ENCODE results near the gene RPL21.
"Not testable (repeated sequence)": the region's sequence is repeated elsewhere in the genome, so short reads cannot be mapped to it uniquely, and the experiment has no call there.

The RPL21 gene

GRCh38 chr13:27259831-27260230, 8.5 kb downstream of the RPL21 start:
- DNase-seq = no peak

DNA sequence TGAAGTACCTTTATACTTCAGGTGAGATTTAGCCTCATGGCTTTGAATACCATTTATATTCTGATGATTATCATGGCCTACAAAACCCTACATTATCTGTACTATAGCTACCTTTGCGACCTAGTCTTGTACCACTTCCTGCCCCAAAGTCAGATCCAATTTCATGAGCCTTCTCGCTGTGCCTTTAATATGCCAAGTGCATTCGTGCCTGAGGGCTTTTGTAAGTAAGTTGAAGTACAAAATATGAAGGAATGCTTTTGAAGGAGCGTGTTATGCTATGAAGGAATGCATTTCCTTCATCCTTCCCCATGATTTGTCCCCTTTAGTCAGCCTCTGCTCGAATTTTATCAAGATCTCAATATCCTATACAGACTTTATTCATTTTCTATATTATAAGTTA, 10.0 kb downstream of the RPL21 start:
- no peak for DNase-seq

GRCh38 chr13:27263438-27263837, 12.1 kb downstream of the RPL21 start:
- DNase-seq = no peak

- DNase-seq = no peak
These were observed 12.8 kb downstream of the RPL21 start for GRCh38 chr13:27264181-27264580.

DNA sequence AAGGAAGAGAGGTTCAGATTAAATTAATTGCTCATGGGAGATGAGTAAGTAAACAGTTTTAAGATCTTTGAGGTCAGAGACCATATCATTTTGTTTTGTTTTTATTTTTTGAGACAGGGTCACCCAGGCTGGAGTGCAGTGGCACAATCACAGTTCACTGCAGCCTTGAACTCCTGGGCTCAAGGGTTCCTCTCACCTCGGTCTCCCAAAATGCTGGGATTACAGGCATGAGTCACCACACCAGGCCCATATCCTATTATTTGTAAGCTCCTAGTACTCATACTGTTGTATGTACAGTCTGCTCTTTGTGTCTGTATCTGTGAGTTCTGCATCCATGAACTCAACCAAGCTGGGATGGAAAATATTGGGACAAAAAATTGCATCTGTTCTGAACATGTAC, 13.3 kb downstream of the RPL21 start:
- no peak for DNase-seq

DNA sequence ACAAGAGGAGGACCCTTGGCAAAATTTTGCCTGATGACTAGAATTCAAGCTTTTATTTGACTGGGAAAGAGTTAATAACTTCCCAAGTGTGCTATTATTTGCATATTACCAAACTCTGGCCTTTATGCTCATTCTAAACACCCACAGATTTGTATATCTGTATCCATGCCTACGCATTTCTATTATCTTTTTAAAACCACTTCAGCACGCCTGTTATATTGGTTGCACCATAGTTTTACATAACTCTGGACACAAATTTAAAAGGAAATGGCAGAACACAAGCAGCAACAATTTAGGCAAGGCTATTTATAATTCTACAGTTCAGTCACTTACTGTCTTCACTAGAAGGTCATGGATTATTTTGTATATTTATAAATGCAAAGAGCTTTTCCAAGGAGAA, 15.6 kb downstream of the RPL21 start:
- no peak for DNase-seq

GRCh38 chr13:27267596-27267995, 16.2 kb downstream of the RPL21 start:
- DNase-seq = no peak

GRCh38 chr13:27269114-27269665, 17.8 kb downstream of the RPL21 start:
- DNase-seq = no peak

DNA sequence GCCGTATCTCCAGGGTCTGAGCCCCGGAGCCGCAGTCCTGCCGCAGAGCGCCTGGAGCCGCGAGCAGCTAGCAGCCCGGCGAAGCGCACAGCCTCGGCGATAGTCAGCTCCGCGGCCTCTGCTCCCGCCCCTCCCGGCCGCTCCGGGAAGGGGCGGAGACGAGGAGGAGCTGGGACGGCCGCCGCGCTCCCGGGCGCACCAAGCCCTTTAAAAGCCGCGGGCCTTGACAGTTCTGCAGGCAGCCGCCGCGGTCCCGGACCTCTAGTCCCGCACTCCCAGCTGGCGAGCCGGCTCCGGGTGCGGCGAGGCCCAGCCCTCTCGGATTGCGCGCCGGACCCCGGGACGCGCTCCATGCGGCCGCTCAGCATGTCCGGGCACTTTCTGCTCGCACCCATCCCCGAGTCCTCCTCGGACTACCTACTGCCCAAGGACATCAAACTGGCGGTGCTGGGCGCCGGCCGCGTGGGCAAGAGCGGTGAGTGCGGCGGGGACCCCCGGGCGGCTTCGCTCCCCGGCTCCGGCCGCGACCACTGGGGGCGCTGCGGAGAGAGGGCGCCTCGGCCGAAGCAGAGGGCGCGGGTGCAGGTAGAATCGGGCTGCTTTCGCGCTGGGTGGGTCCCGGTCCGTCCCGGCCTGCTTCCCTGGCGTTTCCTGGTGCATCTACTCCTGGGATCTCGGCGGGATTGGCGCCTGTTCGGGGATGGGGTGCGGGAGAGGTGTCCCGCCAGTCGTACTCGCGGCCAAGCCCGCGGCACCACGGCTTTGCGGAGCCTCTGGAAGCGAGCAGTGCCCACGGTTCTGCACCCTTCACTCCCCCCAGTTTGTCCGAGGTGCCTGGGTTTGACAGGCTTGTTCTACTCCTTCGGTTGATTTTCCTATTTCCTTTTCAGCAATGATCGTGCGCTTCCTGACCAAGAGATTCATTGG, 19.5 kb downstream of the RPL21 start, which contains the start of gene RASL11A:
Gene RASL11A, plus strand, starts transcription at position 237 of the 927 bp plus-strand sequence. Its CDS starts 115 bp downstream, at position 352.
- peak; percentile 54 for DNase-seq

- no peak for DNase-seq
These were observed 20.3 kb downstream of the RPL21 start for GRCh38 chr13:27271570-27272096.

DNA sequence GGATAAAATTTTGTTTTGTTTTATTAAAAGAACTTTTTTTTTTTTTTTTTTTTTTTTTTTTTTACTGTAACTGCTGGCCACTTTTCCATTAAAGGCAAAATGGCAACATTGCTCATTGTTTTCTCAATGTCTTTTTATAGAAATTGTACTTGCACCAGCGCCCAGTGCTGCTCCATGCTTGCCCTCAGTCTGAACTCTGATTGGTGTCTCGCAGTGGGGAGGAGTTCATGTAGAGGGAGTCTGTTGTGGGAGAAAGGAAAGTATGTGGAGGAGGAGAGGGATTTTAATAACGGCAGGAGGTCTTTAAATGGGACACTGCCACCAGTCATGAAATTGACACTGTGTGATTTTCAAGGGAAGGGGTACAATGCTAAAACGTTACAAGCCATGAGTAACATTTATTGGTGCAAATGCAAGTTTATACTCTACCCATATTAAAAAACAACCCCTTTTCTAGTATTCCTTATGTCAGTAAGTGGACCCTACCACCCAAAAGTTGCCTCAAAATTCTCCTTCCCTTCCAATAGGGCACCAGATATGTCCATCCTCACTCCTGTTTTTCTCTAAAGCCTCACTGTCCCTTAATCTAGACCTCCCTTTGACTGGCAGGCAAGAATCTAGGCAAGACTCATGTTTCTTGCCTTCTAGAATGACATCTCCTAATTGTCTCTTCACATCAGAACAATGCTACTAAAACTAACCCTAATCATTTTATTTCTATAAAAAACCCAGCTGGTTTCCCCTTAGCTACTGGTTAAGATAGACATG, 22.5 kb downstream of the RPL21 start:
- DNase-seq = no peak

GRCh38 chr13:27274631-27275030, 23.3 kb downstream of the RPL21 start:
- DNase-seq = no peak

GRCh38 chr13:27276188-27276587, 24.8 kb downstream of the RPL21 start:
- no peak for DNase-seq

DNA sequence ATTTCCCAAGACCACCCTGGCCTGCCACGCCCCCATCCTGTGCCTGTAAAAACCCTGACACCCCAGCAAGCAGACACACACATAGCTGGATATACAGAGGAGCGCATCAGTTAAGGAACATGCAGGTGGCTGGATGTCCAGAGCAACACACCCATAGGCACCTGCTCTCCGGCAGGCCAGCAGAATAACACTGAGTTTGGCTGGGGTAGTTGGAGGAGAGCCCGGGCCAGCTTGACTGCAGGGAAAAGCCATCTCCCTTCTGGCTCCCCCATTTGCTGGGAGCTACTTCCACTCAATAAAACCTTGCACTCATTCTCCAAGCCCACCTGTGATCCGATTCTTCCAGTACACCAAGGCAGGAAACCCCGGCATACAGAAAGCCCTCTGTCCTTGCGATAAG, 28.1 kb downstream of the RPL21 start:
- no peak for DNase-seq

DNA sequence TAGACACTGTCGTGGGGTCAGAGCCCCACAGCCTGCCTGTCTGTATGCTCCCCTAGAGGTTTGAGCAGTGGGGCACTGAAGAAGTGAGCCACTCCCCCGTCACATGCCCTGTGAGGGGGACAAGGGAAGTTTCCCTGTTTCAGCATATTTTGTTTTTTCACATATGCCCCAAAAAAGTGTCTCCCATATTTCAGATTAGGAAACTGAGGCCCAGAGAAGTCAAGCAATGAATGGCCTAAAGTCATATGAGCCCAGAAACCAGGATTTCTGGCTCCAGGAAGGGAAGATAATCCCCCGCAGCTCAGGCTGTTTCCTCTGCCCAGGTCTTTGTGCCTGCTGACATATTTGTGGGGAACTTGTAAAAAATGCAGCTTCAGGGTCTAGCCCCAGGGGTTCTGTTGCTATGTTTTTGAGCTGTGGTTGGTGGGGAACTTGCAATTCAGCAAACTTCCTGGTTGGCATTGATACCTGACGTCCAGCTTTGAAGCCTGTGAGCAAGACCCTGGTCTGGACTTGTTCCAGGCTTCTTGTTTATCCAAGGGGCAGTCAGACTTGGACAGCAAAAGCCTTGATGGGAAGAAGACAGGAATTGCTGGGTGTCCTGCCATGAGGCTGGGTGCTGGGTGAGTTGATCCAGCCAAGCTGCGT, 28.8 kb downstream of the RPL21 start:
- DNase-seq = no peak

- DNase-seq = no peak
These were observed 29.5 kb downstream of the RPL21 start for GRCh38 chr13:27280841-27281240.

GRCh38 chr13:27281420-27281819, 30.1 kb downstream of the RPL21 start:
- no peak for DNase-seq

DNA sequence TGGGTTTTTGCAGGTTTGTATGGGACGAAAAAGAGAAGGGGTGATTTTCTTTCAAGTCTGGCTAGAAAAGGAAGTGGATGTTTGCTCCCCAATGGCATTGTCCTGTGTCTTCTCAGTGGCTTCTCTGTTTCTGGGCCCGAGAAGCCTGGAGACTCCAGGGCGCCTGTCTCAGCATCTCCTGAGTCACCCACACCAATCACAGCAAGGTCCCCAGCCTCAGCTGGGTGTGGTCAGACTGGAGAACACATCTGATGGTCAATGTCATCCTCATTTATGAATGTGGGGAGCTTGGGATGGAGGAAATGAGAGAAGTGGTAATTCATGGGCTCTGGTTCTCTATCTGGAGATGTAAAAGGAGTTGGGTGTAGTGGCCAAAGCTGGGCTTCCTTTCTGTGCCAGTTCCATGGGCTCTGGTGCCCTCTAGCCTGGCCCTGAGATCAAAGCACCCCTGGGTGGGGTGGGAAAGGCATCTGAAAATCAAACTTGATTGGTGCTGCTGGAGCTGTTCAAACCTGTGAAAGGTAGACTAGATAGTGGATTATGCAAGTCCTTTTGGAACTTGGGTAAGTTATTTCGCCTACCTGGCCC, 32.6 kb downstream of the RPL21 start:
- no peak for DNase-seq

DNA sequence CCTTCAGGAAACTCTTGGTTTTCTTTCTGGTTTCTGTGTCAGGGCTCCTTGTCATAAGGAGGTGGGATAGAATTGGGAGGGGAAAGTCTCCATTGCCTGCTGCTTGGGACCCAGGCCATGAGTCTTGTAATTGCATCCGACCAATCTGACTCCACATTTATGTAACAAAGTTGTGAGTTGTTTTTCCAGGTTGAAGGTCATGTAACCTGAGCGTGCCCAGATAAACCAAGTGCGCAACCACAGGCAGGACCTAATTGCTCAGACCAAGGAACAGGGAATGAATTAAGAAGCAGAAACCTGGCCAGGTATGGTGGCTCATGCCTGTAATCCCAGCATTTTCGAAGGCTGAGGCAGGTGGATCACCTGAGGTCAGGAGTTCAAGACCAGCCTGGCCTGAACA, 37.0 kb downstream of the RPL21 start:
- DNase-seq = no peak

DNA sequence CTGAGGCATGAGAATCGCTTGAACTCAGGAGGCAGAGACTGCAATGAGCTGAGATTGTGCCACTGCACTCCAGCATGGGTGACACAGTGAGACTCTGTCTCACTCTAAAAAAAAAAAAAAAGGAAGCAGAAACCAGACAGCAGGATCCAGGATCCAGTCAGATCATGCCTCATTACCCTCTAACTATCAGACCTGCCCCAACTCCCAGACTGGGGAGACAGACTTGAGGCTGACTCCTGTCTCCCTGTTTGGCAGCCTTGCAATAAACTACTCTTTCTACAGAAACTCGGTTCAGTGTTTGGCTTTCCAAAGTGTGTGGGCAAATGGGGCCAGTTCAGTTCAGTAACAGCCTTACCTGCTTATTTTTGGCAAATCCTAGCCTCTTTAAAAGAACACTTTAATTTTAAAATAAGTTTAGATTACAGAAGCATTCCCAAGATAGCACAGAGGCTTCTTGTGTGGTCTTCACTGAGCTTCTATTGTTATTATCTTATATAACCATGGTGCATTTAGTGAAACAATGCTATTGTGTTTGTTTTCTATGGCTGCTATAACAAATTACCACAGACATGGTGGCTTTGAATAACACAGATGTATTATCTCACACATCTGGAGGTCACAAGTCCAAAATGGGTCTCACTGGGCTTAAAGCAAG, 37.8 kb downstream of the RPL21 start:
- no peak for DNase-seq

DNA sequence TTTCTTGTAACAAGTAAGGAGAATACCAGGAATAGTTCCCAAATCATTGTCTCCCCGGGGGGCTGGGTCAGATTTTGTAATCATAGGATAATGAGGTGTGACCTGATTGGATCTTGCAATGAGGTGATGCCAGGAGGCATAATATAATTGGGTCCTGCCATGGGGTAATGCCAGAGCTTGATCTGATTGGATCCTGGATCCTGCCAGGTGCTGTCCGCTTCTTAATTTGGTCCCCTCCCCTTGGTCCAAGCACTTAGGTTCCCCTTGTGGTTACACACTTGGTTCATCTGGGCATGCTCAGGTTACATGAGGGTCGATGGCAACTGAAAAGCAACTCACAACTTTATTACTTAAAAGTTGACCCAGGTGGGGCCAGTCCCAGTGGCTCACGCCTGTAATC, 39.4 kb downstream of the RPL21 start:
- no peak for DNase-seq

DNA sequence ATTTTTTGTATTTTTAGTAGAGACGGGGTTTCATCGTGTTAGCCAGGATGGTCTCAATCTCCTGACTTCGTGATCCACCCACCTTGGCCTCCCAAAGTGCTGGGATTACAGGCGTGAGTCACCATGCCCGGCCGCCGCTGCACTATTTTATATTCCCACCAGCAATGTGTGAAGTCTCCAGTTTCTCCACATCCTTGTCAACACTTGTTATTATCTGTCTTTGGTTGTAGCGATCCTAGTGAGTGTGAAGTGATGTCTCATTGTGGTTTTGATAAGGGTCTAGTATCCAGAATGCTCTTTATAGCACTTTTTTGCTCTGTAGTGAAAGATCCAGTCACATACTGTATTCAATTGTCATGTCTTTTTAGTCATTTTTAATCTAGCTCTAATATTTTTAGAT, 40.6 kb downstream of the RPL21 start:
- not testable (repeated sequence) for DNase-seq

All from CD4-positive, alpha-beta T cell treated with Interleukin-4 for 4 hours (primary cell).